Left forelimb (tissue), 1 donor: Measurements from ENCODE around the gene B4GALT2.

Experiments used
- DNase-seq: peaks from one replicate; pipeline ENCODE4 v3.0.0-alpha.2; 2018; ENCODE audit warnings: low spot score

B4GALT2 gene

DNA sequence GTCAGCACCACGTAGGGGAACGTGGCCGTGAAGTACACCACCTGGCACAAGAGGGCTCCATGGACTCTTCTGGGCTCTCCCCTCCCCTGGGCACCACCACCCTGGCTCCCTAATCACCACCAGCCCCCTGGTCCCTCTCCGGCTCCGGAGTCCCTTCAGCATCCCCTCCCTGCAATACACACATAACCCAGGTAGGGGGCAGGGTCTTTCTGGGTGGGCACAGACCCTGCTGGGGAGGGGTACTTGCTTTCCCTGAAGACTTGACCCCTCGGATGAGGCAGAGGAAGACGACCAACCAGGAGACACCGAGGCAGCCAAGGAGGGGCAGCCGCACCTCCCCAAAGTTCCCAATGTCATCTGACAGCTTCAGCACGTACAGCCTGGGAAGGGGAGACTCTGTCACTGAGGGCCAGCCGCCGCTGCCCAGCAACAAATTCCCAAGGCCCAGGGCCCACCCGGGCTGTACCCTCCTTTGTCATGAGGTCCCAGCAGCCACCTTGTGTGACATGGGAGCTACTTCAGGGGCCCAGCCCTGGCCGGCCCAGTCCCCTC is 23.7 kb downstream of the B4GALT2 start:
- DNase-seq = no peak

DNA sequence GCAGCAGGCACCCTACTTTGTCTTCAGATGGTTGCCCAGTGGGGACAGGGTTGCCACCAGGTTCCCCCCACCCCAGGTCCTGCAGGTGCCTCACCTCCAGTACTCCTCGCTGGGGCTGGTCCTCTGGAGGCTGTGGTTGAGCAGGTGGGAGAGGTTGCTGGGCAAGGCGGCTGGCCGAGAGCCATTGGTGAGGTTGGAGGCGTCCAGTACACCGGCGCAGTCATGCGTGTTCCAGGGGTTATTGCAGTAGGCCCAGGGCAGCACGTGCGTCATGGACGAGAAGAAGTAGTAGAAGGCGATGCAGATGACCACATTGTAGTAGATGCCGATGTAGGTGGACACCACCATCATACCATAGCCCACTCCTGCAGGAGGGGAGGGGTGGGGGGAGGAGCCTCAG is 29.2 kb downstream of the B4GALT2 start:
- DNase-seq = no peak

DNA sequence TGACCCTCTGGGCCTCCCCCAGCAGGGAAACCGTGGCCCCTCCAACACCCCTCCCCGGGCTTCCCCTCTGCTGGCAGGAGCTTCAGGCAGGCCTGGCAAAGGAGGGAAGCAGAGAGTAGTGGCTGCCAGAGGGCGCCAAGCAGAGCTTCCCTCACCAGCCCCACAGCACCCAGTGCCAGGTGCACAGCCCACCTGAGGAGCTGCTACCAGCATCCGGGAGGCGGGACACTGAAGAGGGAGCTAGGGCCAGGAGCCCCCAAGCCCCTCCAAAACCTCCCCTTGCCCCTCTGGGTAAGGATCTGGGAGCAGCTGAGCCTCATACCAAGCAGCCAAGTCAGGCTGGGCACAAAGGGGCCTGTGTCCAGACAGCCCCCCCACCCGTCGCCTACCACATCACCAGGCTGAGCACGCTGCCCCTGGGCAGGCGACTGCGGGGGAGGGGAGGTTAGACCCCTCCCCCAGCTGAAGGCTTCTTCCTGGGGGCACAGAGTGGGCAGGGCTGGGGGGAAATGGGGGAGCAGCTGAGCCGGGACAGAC is 32.0 kb downstream of the B4GALT2 start:
- no peak for DNase-seq

DNA sequence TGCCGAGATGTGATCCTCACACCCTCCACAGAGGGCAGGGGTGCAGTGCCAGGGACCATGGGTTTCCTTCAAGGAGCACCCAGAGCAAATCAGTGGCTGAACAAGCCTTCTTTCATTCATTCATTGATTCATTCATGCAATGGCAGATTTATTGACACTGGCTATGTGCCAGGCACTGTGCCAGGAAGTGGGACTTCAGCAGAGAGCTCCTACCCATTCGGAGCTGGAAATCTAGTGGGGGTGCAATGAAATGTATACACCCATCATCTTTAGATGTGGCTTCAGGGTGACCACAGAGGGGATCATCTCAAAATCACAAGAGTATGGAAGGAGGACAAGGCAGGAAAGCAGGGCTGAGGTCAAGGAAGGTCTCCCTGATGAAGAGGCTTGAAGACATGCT is 33.4 kb downstream of the B4GALT2 start:
- no peak for DNase-seq

DNA sequence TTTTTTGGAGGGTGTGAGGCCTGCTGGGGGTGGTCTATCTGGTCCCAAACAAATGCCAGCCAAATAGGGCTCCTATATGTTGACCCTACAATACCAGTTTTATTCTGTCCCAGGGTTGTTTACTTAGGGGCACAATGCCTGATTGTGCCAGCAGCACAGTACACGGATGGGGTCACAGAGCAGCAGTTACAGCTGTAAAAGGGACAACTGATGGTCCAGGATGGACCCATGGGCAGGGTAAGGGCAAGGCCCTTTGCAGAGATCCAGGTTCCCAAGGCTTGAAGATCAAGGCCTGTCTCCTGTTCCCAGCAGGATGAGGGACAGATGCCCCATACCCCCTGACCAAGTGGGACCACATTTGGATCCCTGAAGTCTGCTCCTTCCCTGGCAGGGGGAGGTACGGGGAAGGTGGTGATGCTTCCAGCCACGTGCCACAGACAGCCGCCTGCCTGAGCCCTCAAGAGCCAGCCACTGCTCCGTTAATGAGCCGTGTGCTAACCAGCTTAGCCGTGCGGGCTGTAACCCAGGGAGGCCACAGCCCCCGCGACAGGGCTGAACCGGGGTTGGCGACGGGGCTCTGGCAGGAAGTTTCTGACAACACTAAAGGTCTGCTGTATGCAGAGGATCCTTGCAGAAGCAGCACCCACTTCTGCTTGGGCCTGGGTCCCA is 34.1 kb downstream of the B4GALT2 start:
- DNase-seq = no peak

DNA sequence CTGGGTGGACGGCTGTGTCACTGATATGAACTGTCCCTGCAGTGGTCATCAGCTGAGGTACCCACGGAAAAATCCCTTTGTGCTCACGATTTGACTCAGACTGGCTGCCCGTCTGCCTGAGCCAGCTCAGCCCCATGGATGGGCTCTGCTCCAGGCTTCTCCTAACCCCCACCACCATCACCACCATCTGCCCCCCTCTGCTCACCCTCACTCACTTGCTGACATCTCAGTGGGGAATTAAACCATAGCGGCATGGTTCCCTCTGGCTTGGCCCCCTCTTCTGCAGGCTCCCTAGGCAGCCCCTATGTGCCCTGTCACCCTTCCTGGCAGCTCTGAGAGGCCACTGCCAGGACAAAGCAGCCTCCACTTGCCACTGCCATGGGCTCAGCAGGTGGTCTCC is 34.9 kb downstream of the B4GALT2 start:
- no peak for DNase-seq

DNA sequence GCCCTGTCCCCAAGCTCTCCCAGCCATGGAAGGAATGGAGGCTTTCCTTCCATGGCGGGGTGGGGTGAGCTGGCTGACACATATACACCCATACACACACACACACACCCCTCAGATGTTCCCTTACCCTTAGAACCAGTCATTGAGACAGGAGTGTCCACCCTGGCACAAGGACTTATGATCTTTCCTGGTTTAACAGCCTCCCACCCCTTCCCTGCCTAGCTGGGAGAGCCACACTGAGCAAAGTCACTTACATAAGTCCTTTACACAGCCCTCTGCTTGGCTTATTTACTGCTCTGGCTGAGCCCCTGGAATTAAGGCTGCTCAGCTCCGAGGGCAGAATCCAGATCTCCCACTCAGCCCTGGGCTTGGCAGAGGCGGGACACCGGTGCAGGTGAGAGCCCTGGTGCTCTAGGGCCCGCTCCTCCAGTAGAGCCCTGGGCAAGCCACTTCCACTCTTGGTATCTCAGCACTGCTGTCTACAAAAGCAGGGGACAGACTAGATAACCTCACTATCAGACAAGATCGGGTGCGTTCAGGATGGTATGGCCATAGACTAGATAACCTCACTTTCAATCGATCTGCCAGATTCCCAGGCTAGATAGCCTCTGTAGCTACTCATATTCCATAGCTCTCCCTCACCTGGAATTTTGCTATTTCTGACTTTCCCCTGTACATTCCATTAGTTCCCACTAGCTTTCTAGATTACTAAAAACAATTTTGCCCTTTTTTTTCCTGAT is 35.5 kb downstream of the B4GALT2 start:
- DNase-seq = no peak

DNA sequence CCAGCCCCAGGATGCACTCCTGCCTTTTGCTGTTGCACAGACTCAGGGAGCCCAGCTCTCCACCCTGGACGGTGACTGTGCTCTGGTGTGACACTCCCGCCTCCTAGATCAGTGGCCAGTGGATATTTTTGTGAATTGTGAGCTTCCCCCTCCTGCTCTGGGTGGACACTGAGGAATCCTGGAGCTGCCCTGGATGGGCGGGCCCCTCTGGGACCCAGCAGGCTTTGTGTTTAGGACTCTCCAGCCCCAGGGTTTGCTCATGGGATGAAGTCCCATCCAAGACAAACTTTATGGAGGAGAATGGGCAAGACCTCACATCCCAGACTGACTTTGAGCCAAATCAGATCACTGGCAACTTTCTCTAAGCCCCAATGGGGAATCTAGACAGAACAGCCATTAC is 36.2 kb downstream of the B4GALT2 start:
- no peak for DNase-seq

DNA sequence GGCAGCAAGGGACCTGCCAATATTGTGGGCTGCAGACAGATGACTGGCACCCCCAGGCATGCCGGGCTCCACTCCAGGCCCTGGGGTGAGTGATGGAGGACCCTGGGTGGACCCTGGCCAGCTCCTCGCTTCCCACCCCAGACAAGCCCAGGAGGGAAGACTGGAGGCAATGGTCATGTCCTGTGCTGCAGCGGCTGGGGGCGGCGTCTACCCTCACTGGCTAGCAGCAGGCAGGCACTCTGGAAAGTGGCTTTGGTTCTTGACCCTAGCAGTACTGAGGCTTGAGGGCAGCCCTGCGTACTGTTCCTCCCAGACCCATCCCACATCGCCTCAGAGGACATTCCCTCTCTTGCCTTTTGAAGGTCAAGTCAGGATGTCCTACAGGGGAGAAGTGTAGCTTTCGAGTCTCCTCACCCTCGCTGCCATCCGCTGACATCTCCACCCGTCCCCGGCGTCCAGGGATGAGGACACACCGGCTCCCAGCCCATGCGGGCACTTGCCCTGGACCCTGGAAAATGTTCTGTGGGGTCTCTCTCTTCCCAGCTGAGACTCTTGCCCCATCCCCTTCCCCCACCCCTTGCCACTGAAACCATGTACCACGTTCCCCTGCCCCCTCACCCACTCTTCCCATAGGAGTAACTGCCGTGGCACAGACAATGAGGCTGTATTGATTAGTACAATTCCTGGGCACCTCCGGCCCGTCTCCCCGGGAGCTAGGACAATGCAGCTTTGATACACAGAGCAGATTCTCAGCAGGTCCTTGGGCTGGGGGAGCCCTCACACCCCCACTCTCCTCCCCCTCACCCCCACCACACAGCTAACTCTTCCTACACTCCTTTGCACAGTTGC is 37.3 kb downstream of the B4GALT2 start:
- no peak for DNase-seq

DNA sequence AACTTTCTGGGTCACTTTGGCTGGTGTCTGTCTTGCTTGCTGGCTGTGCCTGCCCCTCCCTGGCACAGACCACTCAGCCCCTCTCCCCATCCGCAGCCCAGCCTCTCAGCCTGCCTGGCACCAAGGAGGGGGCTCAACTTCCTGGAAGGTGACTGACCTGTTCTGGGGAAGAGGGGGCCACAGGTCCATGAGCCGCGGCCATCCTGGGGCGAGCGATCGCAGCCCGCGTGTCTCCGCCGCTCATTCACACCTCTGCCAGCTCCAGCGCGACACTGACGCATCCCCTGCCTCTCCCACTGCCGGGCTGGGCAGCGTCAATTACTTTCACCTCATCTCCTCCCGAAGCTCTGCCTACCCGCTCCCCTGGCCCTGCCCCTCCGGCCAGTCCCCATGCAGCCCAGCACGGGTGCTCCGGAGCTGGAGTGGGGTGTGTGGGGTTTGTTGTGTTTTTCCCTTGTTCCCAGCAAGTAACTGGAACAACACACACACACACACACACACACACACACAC is 37.9 kb downstream of the B4GALT2 start:
- DNase-seq = no peak

DNA sequence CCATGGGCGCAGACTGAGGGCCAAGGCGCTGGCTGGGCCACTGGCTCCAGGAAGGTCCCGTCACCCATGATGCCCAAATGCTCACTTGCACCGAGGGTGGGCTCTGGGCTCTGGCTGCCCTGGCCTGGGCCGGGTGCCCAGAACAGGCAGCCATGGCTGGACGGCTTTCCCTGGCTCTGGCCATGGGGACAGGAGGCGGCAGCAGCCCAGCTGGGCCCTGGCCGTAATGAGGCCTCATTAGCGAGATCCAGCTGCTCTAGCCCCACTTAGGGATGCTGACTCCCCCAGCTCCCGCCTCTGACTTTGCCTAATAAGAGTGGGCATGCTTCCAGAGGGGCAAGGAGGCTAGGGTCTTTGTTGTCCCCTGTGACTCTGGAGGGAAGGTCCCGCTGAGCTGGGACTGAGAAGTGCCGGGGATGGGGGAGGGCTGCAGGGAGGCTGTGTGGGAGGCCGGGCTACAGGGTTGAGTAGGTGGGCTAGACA is 40.5 kb downstream of the B4GALT2 start:
- DNase-seq = no peak

DNA sequence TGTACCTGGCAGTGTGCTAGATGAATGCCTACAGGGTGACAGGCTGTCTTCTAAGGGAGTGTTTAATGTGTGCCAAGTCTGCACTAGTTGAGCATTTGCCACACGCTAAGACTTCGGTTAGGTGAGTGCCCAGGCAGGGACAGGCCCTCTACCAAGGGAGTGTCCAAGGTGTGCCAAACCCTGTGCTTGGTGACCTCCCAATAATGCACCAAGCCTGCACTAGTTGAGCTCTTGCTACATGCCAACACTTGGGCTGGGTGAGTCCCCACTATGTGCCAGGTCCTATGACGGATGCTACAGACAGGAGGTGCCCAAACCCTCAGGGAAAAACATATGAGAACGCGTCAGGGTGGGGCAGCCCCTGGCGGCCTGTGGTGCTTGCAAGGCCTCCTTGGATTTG is 41.5 kb downstream of the B4GALT2 start:
- no peak for DNase-seq

DNA sequence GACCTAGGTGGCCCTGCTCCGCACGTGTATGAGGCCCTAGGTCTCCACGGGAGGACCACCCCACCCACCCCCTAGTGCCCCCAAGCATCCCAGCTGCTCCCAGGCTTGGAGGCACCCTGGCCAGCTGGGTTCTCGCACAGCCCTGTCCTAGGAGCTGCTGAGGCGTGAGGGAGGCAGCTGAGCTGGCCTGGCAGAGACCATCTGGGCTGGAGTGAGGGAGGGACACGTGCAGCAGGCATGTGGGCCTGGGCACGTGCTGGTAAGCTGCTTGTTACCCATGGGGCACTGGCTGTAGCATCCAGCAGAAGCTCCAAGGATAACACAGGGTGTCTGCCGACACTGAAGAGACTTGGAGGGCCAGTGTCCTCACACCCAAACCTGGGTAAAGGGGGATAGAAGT is 42.1 kb downstream of the B4GALT2 start:
- DNase-seq = no peak

DNA sequence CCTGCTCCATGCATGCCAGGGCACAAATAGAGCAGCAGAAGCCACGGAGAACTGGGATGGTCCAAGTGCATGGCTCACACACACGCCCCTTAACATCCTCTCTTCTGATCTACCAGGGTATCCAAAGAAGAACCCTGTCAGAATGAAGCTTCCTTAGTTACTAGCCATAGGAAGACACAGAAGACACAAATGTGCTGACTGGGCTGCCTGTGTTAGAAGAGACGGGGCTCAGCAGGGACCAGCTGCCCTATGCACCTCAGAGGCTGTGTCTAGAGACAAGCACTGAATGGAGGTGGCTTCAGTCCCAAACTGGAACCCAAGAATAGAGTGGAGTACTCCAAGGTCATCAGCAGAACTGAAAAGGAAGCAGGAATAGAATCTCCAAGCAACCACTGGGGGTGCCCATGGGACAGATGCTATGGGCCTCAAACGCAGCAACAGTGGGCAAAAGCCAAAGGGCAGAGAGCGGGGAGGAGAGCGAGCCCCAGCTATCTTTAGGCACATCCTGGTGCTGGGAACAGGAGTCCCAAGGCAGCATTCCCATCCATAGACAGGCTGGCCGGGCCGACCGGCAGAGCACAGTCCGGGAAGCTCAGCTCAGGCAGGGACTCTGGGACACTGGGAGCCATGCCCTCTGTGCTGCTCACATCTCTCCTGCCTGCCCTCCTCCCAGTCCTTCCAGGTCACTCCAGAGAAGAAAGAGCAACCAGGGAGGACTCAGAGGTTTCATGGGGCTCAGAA is 42.7 kb downstream of the B4GALT2 start:
- DNase-seq = no peak

DNA sequence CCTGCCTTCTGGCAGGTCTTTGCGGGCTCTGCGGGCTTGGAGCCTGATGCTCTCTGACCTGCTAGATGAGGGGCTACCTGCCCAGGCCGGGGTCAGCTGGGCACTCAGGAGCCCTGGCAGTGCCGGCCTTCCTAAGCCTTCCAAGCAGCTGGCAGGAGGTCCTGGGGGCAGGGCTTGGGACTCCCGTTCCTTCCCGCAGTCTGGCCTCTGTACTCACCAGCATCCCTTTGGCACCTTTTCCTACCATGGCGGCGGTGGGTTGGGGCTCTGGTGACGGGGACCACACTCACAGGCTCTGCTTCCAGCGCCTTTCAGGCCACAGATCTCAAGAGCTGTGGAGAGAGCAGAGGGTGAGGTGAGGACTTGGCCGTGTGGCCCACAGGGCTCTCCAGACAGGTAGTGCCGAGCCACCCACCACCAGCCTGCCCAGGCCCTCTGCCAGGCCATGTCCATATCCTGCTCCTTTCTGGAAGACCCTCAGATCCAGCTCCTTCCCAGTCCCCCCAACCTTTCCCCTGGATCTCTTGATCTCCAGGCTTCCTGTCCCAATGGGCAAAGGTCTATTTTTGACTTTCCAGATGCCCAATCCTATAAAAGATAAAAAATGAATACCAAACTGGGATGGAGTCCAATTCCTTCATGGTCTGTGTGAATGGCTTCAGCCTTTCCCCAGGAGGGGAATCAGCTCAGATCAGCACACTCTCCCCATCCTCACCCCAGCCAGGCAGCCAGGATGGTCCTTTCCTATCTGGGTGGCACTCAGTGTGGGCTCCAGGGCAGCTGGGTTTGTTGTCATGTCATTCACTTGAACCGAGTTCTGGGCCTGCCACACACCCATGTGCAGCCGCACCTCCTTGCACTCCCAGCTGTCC is 45.3 kb downstream of the B4GALT2 start:
- no peak for DNase-seq

DNA sequence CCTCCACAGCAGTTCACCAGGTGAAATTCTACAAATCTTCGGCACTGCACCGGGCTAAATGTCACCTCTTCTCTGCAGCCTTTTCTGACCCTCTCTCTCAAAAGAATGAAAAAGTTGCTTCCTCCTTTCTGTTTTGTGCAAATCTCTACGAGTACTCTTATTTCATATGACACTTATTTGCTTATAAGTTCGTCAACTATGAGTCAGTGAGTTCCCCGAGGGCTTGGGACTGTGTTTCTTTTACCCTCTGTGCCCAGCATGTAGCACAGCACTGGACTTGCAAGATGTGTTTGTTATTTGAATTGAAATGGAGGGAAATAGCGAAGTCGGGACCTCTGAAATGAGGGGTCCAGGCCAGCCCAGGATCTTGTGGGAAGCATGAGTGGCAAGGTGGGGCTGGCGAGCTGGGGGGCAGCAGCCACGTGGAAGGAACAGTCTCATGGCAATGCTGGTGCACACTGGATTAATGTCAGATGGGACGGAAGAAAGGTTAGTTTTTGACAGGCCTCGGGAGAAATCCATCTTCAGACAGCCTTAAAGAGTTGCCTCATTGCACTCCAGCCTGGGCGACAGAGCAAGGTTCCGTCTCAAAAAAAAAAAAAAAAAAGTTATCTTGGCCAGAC is 46.0 kb downstream of the B4GALT2 start:
- no peak for DNase-seq

DNA sequence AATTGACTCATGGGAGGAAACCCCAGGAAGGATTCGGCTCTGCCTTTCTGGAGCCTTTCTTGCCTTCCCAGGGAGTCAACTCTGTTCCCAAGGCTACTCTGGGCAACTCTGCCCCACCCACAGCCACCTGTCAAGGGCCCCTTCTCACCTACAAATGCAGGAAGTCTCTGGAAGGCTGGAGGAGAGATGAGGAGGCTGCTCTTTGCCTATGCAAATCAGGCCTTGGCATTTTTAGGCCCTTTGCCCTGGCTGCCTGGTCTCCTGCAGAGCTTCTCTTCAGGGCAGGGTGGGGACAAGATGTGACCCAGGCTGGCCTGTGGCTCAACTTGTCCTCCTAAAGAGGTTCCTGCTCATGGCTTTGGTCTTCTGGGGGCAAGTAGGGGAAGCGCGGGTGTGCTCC is 46.8 kb downstream of the B4GALT2 start:
- no peak for DNase-seq

DNA sequence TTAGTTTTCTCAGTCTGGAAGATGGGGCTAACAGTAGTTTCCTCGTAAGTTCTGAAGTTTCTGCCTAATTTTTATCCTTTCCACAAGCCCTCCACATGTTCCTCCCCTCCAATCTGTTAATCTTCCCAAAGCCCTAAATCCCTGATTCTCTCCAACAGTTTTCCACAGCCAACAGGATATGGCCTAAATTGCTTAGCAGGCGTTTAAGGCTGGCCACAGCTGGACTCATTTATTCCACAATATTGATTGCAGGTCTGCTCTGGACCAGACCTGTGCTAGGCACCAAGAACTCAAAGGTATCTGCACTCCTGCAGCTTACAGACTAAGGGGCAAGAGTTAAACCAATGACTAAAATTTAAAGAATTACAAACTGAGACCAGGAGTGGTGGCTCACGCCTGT is 48.3 kb downstream of the B4GALT2 start:
- DNase-seq = no peak

DNA sequence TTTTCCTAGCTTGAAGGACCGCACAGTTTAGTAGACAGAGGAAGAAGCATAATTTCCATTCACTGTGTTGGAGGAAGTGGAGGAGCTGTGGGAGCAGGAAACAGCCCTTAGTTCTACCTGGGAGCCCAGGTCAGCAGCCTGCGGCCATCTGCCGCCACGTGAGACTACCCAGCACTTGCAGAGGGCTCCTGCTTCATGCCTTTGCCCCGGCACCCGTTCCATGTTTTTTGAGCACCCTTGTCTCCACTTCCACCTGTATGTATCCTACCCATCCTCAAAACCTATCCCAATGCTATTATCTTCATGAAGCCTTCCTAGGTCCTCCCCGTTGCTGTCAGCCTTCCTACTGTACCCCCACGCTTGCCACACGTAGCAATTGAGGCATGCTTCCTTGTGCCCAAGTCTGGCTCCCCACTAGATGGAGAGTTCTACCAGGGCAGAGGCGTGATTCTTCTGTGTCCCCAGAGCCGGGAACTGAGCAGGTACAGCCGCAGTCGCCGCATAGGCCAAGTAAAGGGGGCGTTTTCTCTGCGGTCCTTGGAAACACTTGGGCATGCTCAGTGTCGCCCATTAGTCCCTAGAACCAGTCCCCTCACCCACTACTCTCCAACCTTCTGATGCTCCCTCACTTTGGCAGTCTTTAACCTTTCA is 50.4 kb downstream of the B4GALT2 start:
- no peak for DNase-seq
